ENCODE measurements around the gene TMEM107. TPM values are rescaled to one million over a fixed set of nuclear protein-coding genes. Genes with fewer than 3 reads are reported as not detected.

The TMEM107 gene
- total RNA-seq, 1 donor = 23.7 TPM

DNA sequence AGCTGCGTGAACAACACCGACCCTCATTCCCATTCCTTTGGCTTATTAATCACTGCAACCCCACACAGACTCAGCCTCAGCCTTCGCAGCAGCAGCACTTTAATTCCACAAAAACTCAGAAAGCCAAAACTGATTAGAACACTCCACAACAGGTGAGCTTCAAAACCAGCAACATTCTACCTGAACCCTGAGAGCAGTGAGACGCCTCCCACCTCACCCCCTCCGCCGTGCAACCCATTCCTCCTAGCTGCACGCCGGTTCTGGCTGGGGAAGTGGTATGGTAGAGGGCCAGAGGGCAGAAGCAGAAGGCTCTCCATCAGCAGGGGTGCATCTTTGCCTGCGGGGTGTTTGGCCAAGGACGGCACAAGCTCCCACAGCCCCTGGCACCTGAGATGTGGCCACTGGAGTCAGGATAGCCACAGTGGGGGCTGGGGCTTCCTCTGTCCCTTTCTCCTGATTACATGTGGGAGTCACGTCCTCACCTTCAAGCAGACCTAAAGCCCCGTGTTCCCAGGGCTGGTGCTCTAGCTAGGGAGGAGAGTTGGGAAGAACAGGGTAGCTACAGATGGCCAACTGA, 12.2 kb upstream of the TMEM107 start:
- H3K4me3 ChIP-seq (ENCODE audit: low read depth, low read length) = peak overlapping the region; percentile 81
- no peak for TF ChIP-seq CTCF (IDR thresholded peaks at IDR 0.05; ENCODE audit: insufficient read depth, low read depth, low read length)
- DNase-seq (ENCODE audit: low read depth) = no peak

GRCh38 chr17:8187517-8188262, 11.5 kb upstream of the TMEM107 start:
- peak; percentile 100 for DNase-seq (ENCODE audit: low read depth)
- no peak for TF ChIP-seq CTCF (IDR thresholded peaks at IDR 0.05; ENCODE audit: insufficient read depth, low read depth, low read length)
- H3K4me3 ChIP-seq (ENCODE audit: low read depth, low read length) = peak overlapping the region; percentile 98

DNA sequence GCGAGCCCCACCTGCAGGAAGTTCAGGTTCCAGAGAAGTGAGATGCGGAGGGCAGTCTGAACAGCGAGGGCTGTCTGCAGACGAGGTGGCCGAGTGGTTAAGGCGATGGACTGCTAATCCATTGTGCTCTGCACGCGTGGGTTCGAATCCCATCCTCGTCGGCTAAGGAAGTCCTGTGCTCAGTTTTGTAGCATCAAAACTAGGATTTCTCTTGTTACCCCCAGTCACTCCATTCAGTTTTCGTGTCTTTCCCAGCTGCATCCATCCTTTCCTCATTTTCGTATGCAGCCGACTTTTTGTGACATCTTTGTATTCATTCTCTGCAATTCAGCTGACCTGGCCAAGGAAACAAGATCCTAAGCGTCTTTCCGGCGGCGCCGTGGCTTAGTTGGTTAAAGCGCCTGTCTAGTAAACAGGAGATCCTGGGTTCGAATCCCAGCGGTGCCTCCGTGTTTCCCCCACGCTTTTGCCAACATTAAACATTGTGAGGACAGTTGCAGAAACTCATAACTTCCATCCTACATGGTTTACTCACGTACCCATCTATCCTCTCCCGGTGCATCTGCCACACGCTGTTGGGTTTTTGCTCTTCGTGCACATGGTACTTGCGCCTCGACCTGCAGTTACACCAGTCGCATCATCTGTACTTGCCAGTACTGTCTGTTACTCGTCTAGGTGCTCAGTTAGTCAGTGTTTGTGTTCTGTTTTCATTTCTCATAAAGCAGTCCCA, 10.8 kb upstream of the TMEM107 start:
- DNase-seq (ENCODE audit: low read depth) = peak; percentile 96
- peak overlapping the region; percentile 98 for H3K4me3 ChIP-seq (ENCODE audit: low read depth, low read length)
- TF ChIP-seq CTCF (IDR thresholded peaks at IDR 0.05; ENCODE audit: insufficient read depth, low read depth, low read length) = peak; percentile 39

GRCh38 chr17:8186446-8186786, 10.2 kb upstream of the TMEM107 start:
- peak overlapping the region; percentile 98 for H3K4me3 ChIP-seq (ENCODE audit: low read depth, low read length)
- TF ChIP-seq CTCF (IDR thresholded peaks at IDR 0.05; ENCODE audit: insufficient read depth, low read depth, low read length) = no peak
- DNase-seq (ENCODE audit: low read depth) = no peak

GRCh38 chr17:8185582-8186445, 9.6 kb upstream of the TMEM107 start:
- DNase-seq (ENCODE audit: low read depth) = peak; percentile 74
- peak overlapping the region; percentile 98 for H3K4me3 ChIP-seq (ENCODE audit: low read depth, low read length)
- TF ChIP-seq CTCF (IDR thresholded peaks at IDR 0.05; ENCODE audit: insufficient read depth, low read depth, low read length) = no peak

GRCh38 chr17:8176998-8177731, 985 bp upstream of the TMEM107 start:
- H3K4me3 ChIP-seq (ENCODE audit: low read depth, low read length) = peak overlapping the region; percentile 75
- no peak for DNase-seq (ENCODE audit: low read depth)
- TF ChIP-seq CTCF (IDR thresholded peaks at IDR 0.05; ENCODE audit: insufficient read depth, low read depth, low read length) = no peak
